Tibial nerve (tissue), 4 donors: Measurements from ENCODE around the gene DDOST. TPM values are rescaled to one million over a fixed set of nuclear protein-coding genes. Genes with fewer than 3 reads are reported as not detected.

Source experiments
- DNase-seq, 2 donors: peaks; one replicate each; pipeline ENCODE4 v3.0.0-alpha.2; 2019; ENCODE audit warnings: low spot score in 2 of 2
- H3K27ac ChIP-seq, 4 donors: fragments of 200-600 bp; sonication (generic) in 3 of 4; one replicate each; pipeline ENCODE4 v1.5.1; 2017 to 2019; ENCODE audit warnings: mild to moderate bottlenecking in 1 of 4
- H3K27me3 ChIP-seq, 2 donors: fragments of 200-600 bp; sonication (generic) in 1 of 2; one replicate each; pipeline versions ENCODE4 v1.5.1 to v1.6.0; 2017 to 2019
- H3K36me3 ChIP-seq, 3 donors: fragments of 200-600 bp; sonication (generic); one replicate each; pipeline ENCODE4 v1.5.1; 2018 to 2019
- H3K4me1 ChIP-seq, 4 donors: fragments of 200-600 bp; sonication (generic) in 3 of 4; one replicate each; pipeline ENCODE4 v1.5.1; 2017 to 2019
- H3K4me3 ChIP-seq, 4 donors: fragments of 200-600 bp; sonication (generic) in 3 of 4; one replicate each; pipeline ENCODE4 v1.5.1; 2017 to 2019; ENCODE audit warnings: mild to moderate bottlenecking in 1 of 4, moderate library complexity in 1 of 4
- H3K9me3 ChIP-seq, 4 donors: fragments of 200-600 bp; sonication (generic) in 3 of 4; one replicate each; pipeline ENCODE4 v1.5.1; 2017 to 2019
- EP300 ChIP-seq, 2 donors: sonication (generic); formaldehyde crosslinking; IDR thresholded peaks; one replicate each; pipeline ENCODE4 v1.6.1; 2017; ENCODE audit warnings: antibody characterized with exemption in 2 of 2, mild to moderate bottlenecking in 1 of 2
- POLR2A ChIP-seq, 2 donors: fragments of 450-650 bp; IDR thresholded peaks; one replicate each; pipeline ENCODE4 v1.6.1; 2017; ENCODE audit warnings: antibody characterized with exemption in 2 of 2, mild to moderate bottlenecking in 2 of 2, moderate library complexity in 2 of 2
- WGBS, 2 donors: methylation state at CpG; one replicate each; pipeline ENCODE4 v1.1.5; 2018; 5-methylcytosine and 5-hydroxymethylcytosine counted together
- total RNA-seq, 4 donors: library from RNA; depleted of rRNA; stranded (reverse); fragments of >200 nt; gene quantifications; one replicate each; pipeline ENCODE4 v1.1.0, GENCODE V29; 2016
- TF ChIP-seq, protein P1 (sequence below), 5 experiments: fragments of 200-600 bp in 3 of 5; fragments of 450-650 bp in 2 of 5; sonication (generic) in 3 of 5; IDR thresholded peaks; one replicate each; pipeline ENCODE4 v1.5.1; 2016 to 2019; ENCODE audit warnings: antibody characterized with exemption in 5 of 5, mild to moderate bottlenecking in 3 of 5, moderate library complexity in 2 of 5

Gene DDOST
- total RNA-seq, 4 donors from 2014 or later: 79.7 to 115 (median 99.6) TPM

DNA sequence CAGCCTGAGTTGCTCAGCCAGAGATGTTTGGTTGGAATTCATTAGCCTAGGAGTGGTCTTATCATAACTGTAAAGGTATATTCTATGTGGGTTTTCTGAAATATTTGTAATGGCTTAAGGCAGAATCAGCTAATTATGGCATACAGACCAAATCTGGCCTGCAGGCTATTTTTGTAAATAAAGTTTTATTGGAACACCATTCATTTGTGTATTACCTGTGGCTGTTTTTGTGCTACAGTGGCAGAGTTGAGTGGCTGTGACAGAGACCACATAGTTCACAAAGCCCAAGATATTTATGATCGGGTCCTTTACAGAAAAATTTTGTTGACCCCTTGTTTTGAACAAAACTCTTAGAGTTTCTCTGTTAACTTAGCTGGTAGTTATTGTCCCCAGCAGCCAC, 7.4 kb upstream of the DDOST start:
- Histone ChIP-seq H3K36me3 (no peaks in the 10 kb centered on the region), H3K27me3 (no peaks in the 10 kb centered on the region), H3K9me3 (no peaks in the 10 kb centered on the region), H3K4me1 (no peaks in the 10 kb centered on the region), H3K4me3 (no peak overlapping the region), H3K27ac (no peak overlapping the region)
- no peak for DNase-seq
- WGBS, 2 donors: 96 to 97% methylated on average over 1 of the region's 1 CpG
- TF ChIP-seq, protein P1, sequence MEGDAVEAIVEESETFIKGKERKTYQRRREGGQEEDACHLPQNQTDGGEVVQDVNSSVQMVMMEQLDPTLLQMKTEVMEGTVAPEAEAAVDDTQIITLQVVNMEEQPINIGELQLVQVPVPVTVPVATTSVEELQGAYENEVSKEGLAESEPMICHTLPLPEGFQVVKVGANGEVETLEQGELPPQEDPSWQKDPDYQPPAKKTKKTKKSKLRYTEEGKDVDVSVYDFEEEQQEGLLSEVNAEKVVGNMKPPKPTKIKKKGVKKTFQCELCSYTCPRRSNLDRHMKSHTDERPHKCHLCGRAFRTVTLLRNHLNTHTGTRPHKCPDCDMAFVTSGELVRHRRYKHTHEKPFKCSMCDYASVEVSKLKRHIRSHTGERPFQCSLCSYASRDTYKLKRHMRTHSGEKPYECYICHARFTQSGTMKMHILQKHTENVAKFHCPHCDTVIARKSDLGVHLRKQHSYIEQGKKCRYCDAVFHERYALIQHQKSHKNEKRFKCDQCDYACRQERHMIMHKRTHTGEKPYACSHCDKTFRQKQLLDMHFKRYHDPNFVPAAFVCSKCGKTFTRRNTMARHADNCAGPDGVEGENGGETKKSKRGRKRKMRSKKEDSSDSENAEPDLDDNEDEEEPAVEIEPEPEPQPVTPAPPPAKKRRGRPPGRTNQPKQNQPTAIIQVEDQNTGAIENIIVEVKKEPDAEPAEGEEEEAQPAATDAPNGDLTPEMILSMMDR (IDR thresholded peaks at IDR 0.05): no peak
- TF ChIP-seq POLR2A (IDR thresholded peaks at IDR 0.05) (no peak), EP300 (IDR thresholded peaks at IDR 0.05) (no peak)

DNA sequence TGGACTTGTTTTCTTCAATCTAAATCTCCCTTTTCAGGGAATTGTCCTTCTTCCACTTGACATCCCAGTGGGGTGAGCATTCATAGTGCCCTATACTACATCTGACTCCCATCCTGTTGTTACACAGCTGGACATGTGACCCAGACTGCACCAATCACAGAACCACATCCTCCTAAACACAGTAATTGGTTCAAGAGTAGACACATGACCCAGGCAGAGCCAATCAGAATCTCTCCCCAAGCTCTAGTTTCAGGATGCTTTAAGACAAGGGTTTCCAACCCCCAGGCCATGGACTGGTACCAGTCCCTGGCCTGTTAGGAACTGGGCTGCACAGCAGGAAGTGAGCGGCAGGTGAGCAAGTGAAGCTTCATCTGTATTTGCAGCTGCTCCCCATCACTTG, 5.6 kb upstream of the DDOST start:
- no peak for TF ChIP-seq POLR2A (IDR thresholded peaks at IDR 0.05)
- TF ChIP-seq EP300 (IDR thresholded peaks at IDR 0.05): no peak
- TF ChIP-seq, protein P1 (IDR thresholded peaks at IDR 0.05): no peak
- 85 to 100% methylated on average over 1 of the region's 1 CpG for WGBS, 2 donors
- no peaks in the 10 kb centered on the region for H3K9me3 ChIP-seq
- no peak overlapping the region for H3K4me3 ChIP-seq
- H3K27ac ChIP-seq: no peak overlapping the region
- no peaks in the 10 kb centered on the region for H3K36me3 ChIP-seq
- H3K27me3 ChIP-seq: no peaks in the 10 kb centered on the region
- DNase-seq: no peak
- H3K4me1 ChIP-seq: peaks cover 0 to 11% (median 0%) of the 10 kb centered on the region in 4 donors

DNA sequence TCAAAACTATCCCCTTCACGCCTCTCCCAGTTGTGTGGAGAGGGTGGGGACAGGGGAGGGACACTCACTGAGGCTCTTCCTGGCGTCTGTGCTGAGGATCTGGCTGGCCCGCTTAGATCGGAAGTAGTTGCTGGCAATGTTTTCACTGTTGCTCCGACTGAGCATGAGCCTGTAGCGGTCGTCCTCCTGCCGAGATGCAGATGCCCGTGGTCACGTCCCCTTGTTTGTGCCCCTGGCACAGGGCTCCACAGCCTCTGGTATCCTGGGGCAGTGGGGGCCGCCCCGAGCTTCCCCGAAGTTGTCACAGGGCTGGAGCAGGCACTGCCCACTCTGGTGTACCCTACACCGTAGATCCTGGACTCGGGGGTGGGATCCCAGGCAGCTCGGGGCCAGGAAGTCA, 5.0 kb upstream of the DDOST start:
- WGBS, 2 donors: 87 to 90% methylated on average over 11 to 14 of the region's 16 CpGs
- Histone ChIP-seq H3K4me3 (no peak overlapping the region), H3K27me3 (no peaks in the 10 kb centered on the region), H3K4me1 (peaks cover 0 to 11% (median 0%) of the 10 kb centered on the region in 4 donors), H3K36me3 (no peaks in the 10 kb centered on the region), H3K27ac (no peak overlapping the region), H3K9me3 (no peaks in the 10 kb centered on the region)
- no peak for TF ChIP-seq POLR2A (IDR thresholded peaks at IDR 0.05)
- TF ChIP-seq, protein P1 (IDR thresholded peaks at IDR 0.05): no peak
- no peak for DNase-seq

DNA sequence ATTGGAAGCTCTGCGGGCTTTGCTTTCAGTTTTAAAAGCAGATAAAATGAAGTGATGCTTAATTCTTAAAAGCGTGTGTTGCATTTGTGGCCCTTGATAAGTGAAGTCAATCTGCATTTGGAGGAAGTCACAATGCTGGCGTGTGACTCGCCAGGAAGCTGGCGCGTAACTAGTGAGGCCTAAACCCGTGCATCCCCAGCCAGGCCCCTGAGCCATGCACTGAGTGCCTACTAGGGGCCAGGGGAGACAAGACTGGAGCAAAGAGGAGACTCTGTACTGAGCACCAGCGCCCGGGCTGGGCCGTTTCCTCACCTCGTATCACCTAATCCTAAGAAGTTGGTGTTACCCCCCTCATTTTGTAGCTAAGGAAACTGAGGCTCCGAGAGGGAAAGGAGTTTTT, 4.6 kb upstream of the DDOST start:
- H3K4me3 ChIP-seq: no peak overlapping the region
- no peaks in the 10 kb centered on the region for H3K36me3 ChIP-seq
- H3K4me1 ChIP-seq: peaks cover 0 to 12% (median 0%) of the 10 kb centered on the region in 4 donors
- H3K9me3 ChIP-seq: no peaks in the 10 kb centered on the region
- H3K27ac ChIP-seq: no peak overlapping the region
- 83% methylated on average over 12 of the region's 12 CpGs for WGBS, 2 donors
- TF ChIP-seq, protein P1 (IDR thresholded peaks at IDR 0.05): no peak
- TF ChIP-seq EP300 (IDR thresholded peaks at IDR 0.05): no peak
- no peak for TF ChIP-seq POLR2A (IDR thresholded peaks at IDR 0.05)
- no peaks in the 10 kb centered on the region for H3K27me3 ChIP-seq
- no peak for DNase-seq

DNA sequence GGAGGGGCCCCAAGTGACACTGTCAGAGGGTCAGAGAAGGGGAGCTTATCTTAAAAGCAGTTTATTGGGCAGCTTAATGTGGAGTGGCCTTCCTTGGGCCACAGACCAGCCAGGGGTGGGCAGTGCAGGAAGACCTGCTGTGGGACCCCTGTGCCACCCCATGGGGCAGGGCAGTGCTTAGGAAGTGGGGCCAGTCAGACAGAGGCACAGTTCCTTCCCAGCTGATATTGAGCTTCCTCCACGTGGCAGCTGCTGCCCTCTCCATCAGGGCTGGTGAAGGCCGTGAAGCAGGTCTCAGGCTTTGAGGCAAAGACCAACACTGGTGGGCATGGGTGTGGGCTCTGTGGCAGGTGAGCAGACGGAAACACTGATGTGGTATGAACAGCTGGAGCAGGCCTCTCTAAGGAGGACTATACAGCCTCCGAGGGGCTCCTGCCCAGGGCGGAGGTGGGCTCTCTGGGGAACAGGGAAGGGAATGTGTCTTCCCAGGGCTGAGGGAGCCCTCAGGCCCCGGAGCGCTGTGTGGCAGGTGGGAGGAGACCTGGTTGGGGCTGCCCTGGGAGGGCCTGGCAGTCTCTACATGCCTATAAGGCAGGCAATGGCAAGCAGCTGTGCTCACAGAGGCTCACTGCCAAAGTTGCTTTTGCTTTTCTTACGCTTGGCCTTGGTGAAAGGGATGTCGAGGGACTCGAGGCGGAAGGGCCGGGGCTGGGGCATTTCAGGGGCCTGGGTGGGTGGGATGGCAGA, 3.0 kb upstream of the DDOST start:
- TF ChIP-seq EP300 (IDR thresholded peaks at IDR 0.05) (no peak), POLR2A (IDR thresholded peaks at IDR 0.05) (no peak)
- TF ChIP-seq, protein P1 (IDR thresholded peaks at IDR 0.05): no peak
- 75 to 85% methylated on average over 10 to 12 of the region's 12 CpGs for WGBS, 2 donors

More for the DNA sequence above, 3.0 kb upstream of the DDOST start:
- no peak for DNase-seq
- Histone ChIP-seq H3K27ac (no peak overlapping the region), H3K4me3 (no peak overlapping the region), H3K36me3 (no peaks in the 10 kb centered on the region), H3K27me3 (no peaks in the 10 kb centered on the region), H3K4me1 (peaks cover 0 to 28% (median 11%) of the 10 kb centered on the region in 4 donors), H3K9me3 (no peaks in the 10 kb centered on the region)
